GM12878 (cell line): ENCODE data around the gene OR4F6. TPM values are rescaled to one million over a fixed set of nuclear protein-coding genes. Genes with fewer than 3 reads are reported as not detected.

Experiments
- ATAC-seq: fragments of 200-7000 bp; cut with Tn5 transposase; 3 replicates; pipeline ENCODE4 v1.9.1; 2020; ENCODE audit warnings: mild to moderate bottlenecking, moderate library complexity
- BruUV-seq: library from RNA; stranded (reverse); fragments of 400-500 nt; replicated peaks from 2 replicates; lab custom pipeline; 2021; lab: Mats Ljungman, UMichigan
- CTCF ChIA-PET: fragments of 300-600 bp; sonication (Branson Sonifier 250); formaldehyde crosslinking; extraction: SDS; loops from one replicate; lab custom pipeline; 2021; ENCODE audit warnings: inconsistent platforms; lab: Yijun Ruan, JAX
- POLR2A ChIA-PET: fragments of 350-600 bp; formaldehyde crosslinking; extraction: SDS; loops from one replicate; lab custom pipeline; 2021; ENCODE audit warnings: inconsistent platforms; lab: Charles Lee
- RAD21 ChIA-PET: fragments of 300-600 bp; sonication (Branson Sonifier 250); formaldehyde crosslinking; loops from one replicate; lab custom pipeline; 2023; ENCODE audit warnings: antibody characterized with exemption; ENCODE audit not compliant: unreplicated experiment; lab: Charles Lee
- SMC1A ChIA-PET: fragments of 300-600 bp; sonication (Branson Sonifier 250); formaldehyde crosslinking; loops from one replicate; lab custom pipeline; 2023; ENCODE audit not compliant: unreplicated experiment, uncharacterized antibody; lab: Charles Lee
- DNase-seq: peaks from one replicate; pipeline ENCODE4 v3.0.0-alpha.2; 2011; ENCODE audit warnings: low read depth, low spot score
- FAIRE-seq: peaks from 3 replicates; lab custom pipeline; 2011; peaks lifted over from hg19 to GRCh38; lab: Jason Lieb, UNC
- H2AFZ ChIP-seq: 2 replicates; pipeline ENCODE4 v1.6.0; 2011; ENCODE audit warnings: low read depth, low read length, control low read depth; ENCODE audit not compliant: control insufficient read depth
- H3K27ac ChIP-seq: 2 replicates; pipeline ENCODE4 v1.5.1; 2011; ENCODE audit warnings: control low read depth; ENCODE audit not compliant: control insufficient read depth, insufficient read depth
- H3K27me3 ChIP-seq, 2 experiments: replicated peaks in 1 of 2; 2 replicates each; pipeline versions ENCODE4 v1.6.0 to v1.6.1; 2011; ENCODE audit warnings: low read length in 1 of 2; ENCODE audit not compliant: control insufficient read depth in 2 of 2, insufficient read depth in 2 of 2
- H3K36me3 ChIP-seq, 2 experiments: 2 replicates each; pipeline ENCODE4 v1.5.1; 2011; ENCODE audit warnings: low read length in 1 of 2; ENCODE audit not compliant: control insufficient read depth in 2 of 2, insufficient read depth in 2 of 2
- H3K4me1 ChIP-seq: 2 replicates; pipeline ENCODE4 v1.6.1; 2011; ENCODE audit warnings: mild to moderate bottlenecking, low read length, moderate library complexity, mixed read lengths; ENCODE audit not compliant: control insufficient read depth, insufficient read depth
- H3K4me2 ChIP-seq: 2 replicates; pipeline ENCODE4 v1.6.0; 2011; ENCODE audit warnings: control low read depth; ENCODE audit not compliant: control insufficient read depth, insufficient read depth
- H3K4me3 ChIP-seq: fragments of 200-600 bp; sonication (generic); 2 replicates; pipeline ENCODE4 v1.5.1; 2016
- H3K79me2 ChIP-seq: 2 replicates; pipeline ENCODE4 v1.6.0; 2011; ENCODE audit warnings: low read length; ENCODE audit not compliant: control insufficient read depth, insufficient read depth
- H3K9ac ChIP-seq: 2 replicates; pipeline ENCODE4 v1.8.0; 2011; ENCODE audit warnings: low read length, control low read depth, mixed read lengths; ENCODE audit not compliant: control insufficient read depth, insufficient read depth
- H3K9me3 ChIP-seq: replicated peaks from 3 replicates; pipeline ENCODE4 v1.5.1; 2011; ENCODE audit warnings: mild to moderate bottlenecking, low read length; ENCODE audit not compliant: control insufficient read depth, insufficient read depth
- H4K20me1 ChIP-seq: 2 replicates; pipeline ENCODE4 v1.6.0; 2011; ENCODE audit not compliant: control insufficient read depth, insufficient read depth
- ATF7 ChIP-seq: fragments of 450-650 bp; IDR thresholded peaks from 2 replicates; pipeline ENCODE4 v1.6.1; 2016; ENCODE audit warnings: low read depth, mild to moderate bottlenecking
- BMI1 ChIP-seq: fragments of 450-650 bp; IDR thresholded peaks from 2 replicates; pipeline ENCODE4 v1.6.1; 2016; ENCODE audit warnings: mild to moderate bottlenecking, moderate library complexity, borderline replicate concordance
- IKZF1 ChIP-seq: fragments of 450-650 bp; conservative IDR thresholded peaks from 2 replicates; pipeline ENCODE4 v1.6.1; 2017; ENCODE audit warnings: antibody characterized with exemption, mild to moderate bottlenecking
- MEF2B ChIP-seq: fragments of 450-650 bp; IDR thresholded peaks from 2 replicates; pipeline ENCODE4 v1.6.1; 2018; ENCODE audit warnings: mild to moderate bottlenecking, moderate library complexity; ENCODE audit not compliant: partially characterized antibody, poor library complexity, severe bottlenecking
- MLLT1 ChIP-seq: fragments of 450-650 bp; IDR thresholded peaks from 2 replicates; pipeline ENCODE4 v1.6.1; 2016; ENCODE audit warnings: mild to moderate bottlenecking
- PML ChIP-seq: IDR thresholded peaks from 2 replicates; pipeline ENCODE4 v1.6.1; 2012; ENCODE audit warnings: low read length, inconsistent platforms
- RAD21 ChIP-seq: IDR thresholded peaks from 2 replicates; pipeline ENCODE4 v1.6.1; 2011; ENCODE audit warnings: mild to moderate bottlenecking, low read depth, low read length, moderate library complexity; ENCODE audit not compliant: insufficient read depth
- RBBP5 ChIP-seq: fragments of 200-600 bp; sonication (generic); conservative IDR thresholded peaks from 2 replicates; pipeline ENCODE4 v1.6.1; 2016
- RUNX3 ChIP-seq: IDR thresholded peaks from 2 replicates; pipeline ENCODE4 v1.6.1; 2012; ENCODE audit warnings: low read length, inconsistent platforms
- SRF ChIP-seq, 2 experiments: IDR thresholded peaks; 2 replicates each; pipeline ENCODE4 v1.6.1; 2011; ENCODE audit warnings: low read depth in 2 of 2, low read length in 2 of 2, mild to moderate bottlenecking in 1 of 2, moderate library complexity in 1 of 2
- TARDBP ChIP-seq: IDR thresholded peaks from 2 replicates; pipeline ENCODE4 v1.6.1; 2016; ENCODE audit warnings: borderline replicate concordance
- USF1 ChIP-seq: IDR thresholded peaks from 2 replicates; pipeline ENCODE4 v1.6.1; 2011; ENCODE audit warnings: borderline replicate concordance, low read depth, mild to moderate bottlenecking, moderate library complexity, mixed read lengths, low read length; ENCODE audit not compliant: insufficient read depth; ENCODE audit errors: extremely low read length
- WRNIP1 ChIP-seq: IDR thresholded peaks from 2 replicates; pipeline ENCODE4 v1.6.1; 2011; ENCODE audit warnings: low read depth, low read length, improper control_type of control experiment, borderline replicate concordance
- ZBTB33 ChIP-seq: fragments of 450-650 bp; IDR thresholded peaks from 2 replicates; pipeline ENCODE4 v1.6.1; 2017; ENCODE audit warnings: mild to moderate bottlenecking
- WGBS: methylation state at CpG from one replicate; pipeline ENCODE4 v1.1.6; 2016; ENCODE audit warnings: low lambda C conversion rate; ENCODE audit not compliant: insufficient replicate concordance, insufficient coverage; ENCODE audit errors: missing lambda C conversion rate; 5-methylcytosine and 5-hydroxymethylcytosine counted together
- in situ Hi-C: fragments of 300-500 bp; cut with MboI; formaldehyde crosslinking; loops from 9 replicates; pipeline ENCODE4 v1.14.3; 2018; ENCODE audit warnings: mixed read lengths
- intact Hi-C: fragments of 100-400 bp; cut with micrococcal nuclease; formaldehyde crosslinking; loops from one replicate; pipeline ENCODE4 v1.14.2; 2022; ENCODE audit not compliant: unreplicated experiment
- polyA plus RNA-seq, 11 experiments: library from polyadenylated mRNA; depleted of rRNA in 4 of 11; unstranded in 6 of 11; stranded (reverse) in 5 of 11; fragments of >200 nt; fragmentation: Nextera tagmentation in 4 of 11; fragmentation: Illumina TruSeq in 1 of 11; extraction: Ambion mirVana in 4 of 11; extraction: Trizol in 1 of 11; gene quantifications; 1 replicate in 1 of 11; 2 replicates in 10 of 11; pipeline versions ENCODE4 v1.2.1 to v1.2.3, GENCODE V29; 2011 to 2016; ENCODE audit warnings: inconsistent platforms in 2 of 11, missing spikeins in 2 of 11, low read depth in 1 of 11
- total RNA-seq, 4 experiments: library from RNA; depleted of rRNA in 3 of 4; stranded (reverse); fragments of >200 nt in 3 of 4; fragmentation: Illumina TruSeq in 1 of 4; extraction: Trizol in 1 of 4; gene quantifications; 2 replicates each; pipeline versions ENCODE4 v1.2.1 to v1.2.3, GENCODE V29; 2013 to 2021
- TF ChIP-seq, protein P1 (sequence below): fragments of 450-650 bp; IDR thresholded peaks from 2 replicates; pipeline ENCODE4 v1.6.1; 2016; ENCODE audit warnings: mild to moderate bottlenecking, moderate library complexity, borderline replicate concordance

The OR4F6 gene
- total and polyA plus RNA-seq, 10 of the 15 experiments (the other 5 are each of a cell fraction or from before 2014, with no cell fraction given), result not detected

DNA sequence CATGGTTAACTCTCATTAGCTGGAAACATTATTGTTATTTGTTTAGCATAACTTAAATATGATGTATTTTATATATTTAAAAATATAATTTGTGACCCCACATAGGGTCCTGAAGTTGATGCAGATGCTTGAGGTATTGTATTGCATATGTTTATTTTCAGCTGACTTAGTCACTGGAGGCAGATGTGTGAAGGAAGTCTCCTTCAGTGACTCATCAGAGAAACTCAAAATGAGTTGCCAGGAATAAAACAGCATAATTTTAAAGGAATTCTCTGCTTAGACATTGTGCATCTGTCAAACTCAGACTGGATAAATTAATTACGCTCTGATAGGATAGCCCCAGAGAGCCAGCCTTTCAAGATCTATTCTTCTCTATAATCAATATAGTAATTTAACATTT is 7.9 kb upstream of the OR4F6 start (continued):
- no peak for TF ChIP-seq RBBP5

DNA sequence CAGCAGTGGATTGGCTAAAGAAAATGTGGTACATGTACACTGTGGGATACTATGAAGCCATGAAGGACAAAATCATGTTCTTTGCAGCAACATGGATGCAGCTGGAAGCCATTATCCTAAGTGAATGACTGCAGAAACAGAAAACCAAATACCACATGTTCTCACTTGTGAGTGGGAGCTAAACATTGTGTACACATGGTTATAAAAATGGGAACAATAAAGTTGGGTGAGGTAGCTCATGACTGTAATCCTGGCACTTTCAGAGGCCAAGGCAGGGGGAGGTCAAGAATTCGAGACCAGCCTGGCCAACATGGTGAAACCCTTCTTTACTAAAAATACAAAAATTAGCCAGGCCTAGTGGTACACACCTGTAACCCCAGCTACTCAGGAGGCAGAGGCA is 3.6 kb upstream of the OR4F6 start:
- ATAC-seq, result no peak
- Histone ChIP-seq H3K36me3 (no peaks in the 10 kb centered on the region), H3K4me3 (no peak overlapping the region), H2AFZ (no peak overlapping the region), H3K9me3 (no peaks in the 10 kb centered on the region), H3K27ac (no peak overlapping the region), H4K20me1 (no peaks in the 10 kb centered on the region), H3K27me3 (no peaks in the 10 kb centered on the region), H3K4me1 (no peaks in the 10 kb centered on the region), H3K79me2 (no peaks in the 10 kb centered on the region), H3K4me2 (no peak overlapping the region), H3K9ac (no peak overlapping the region)
- TF ChIP-seq ATF7 (no peak), SRF (IDR thresholded peaks at IDR 0.05; ENCODE audit: low read depth in 2 of 2, low read length in 2 of 2) (no peak), WRNIP1 (no peak), IKZF1 (no peak), MEF2B (no peak), RUNX3 (no peak), ZBTB33 (no peak), BMI1 (no peak), RAD21 (no peak), USF1 (no peak), TARDBP (no peak), MLLT1 (no peak), PML (no peak)
- TF ChIP-seq, protein P1, sequence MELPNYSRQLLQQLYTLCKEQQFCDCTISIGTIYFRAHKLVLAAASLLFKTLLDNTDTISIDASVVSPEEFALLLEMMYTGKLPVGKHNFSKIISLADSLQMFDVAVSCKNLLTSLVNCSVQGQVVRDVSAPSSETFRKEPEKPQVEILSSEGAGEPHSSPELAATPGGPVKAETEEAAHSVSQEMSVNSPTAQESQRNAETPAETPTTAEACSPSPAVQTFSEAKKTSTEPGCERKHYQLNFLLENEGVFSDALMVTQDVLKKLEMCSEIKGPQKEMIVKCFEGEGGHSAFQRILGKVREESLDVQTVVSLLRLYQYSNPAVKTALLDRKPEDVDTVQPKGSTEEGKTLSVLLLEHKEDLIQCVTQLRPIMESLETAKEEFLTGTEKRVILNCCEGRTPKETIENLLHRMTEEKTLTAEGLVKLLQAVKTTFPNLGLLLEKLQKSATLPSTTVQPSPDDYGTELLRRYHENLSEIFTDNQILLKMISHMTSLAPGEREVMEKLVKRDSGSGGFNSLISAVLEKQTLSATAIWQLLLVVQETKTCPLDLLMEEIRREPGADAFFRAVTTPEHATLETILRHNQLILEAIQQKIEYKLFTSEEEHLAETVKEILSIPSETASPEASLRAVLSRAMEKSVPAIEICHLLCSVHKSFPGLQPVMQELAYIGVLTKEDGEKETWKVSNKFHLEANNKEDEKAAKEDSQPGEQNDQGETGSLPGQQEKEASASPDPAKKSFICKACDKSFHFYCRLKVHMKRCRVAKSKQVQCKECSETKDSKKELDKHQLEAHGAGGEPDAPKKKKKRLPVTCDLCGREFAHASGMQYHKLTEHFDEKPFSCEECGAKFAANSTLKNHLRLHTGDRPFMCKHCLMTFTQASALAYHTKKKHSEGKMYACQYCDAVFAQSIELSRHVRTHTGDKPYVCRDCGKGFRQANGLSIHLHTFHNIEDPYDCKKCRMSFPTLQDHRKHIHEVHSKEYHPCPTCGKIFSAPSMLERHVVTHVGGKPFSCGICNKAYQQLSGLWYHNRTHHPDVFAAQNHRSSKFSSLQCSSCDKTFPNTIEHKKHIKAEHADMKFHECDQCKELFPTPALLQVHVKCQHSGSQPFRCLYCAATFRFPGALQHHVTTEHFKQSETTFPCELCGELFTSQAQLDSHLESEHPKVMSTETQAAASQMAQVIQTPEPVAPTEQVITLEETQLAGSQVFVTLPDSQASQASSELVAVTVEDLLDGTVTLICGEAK, result no peak
- ChIA-PET POLR2A (no interaction called here), CTCF (interaction anchor here (0.5 to 1.5 kb wide), 2 partner anchors 26 to 1362 kb away, joined by 3 read pairs; no protein-coding TSS in a partner anchor), SMC1A (interaction anchor here (1.7 kb wide), 1 partner anchor 9 kb away, joined by 3 read pairs; no protein-coding TSS in a partner anchor), RAD21 (no interaction called here)
- in situ Hi-C loops (no loop called here), intact Hi-C loops (no loop called here)
- no peak for DNase-seq
- WGBS, result 5% methylated on average over 1 of the region's 1 CpG
- no TSS peak for BruUV-seq
- no peak for FAIRE-seq
